Osteocyte (in vitro differentiated cells): ENCODE measurements around the gene LPCAT4. TPM values are rescaled to one million over a fixed set of nuclear protein-coding genes. Genes with fewer than 3 reads are reported as not detected.

Experiments used
- DNase-seq: peaks from one replicate; pipeline ENCODE4 v3.0.0; 2021; ENCODE audit warnings: mixed read lengths; ENCODE audit not compliant: unreplicated experiment; ENCODE audit errors: extremely low spot score
- H3K27ac Mint-ChIP-seq: one replicate; pipeline ENCODE4 v1.8.0; 2021; ENCODE audit warnings: mild to moderate bottlenecking, mixed read lengths; ENCODE audit not compliant: unreplicated experiment
- H3K27me3 Mint-ChIP-seq: one replicate; pipeline ENCODE4 v1.8.0; 2021; ENCODE audit warnings: mixed read lengths; ENCODE audit not compliant: unreplicated experiment
- H3K36me3 Mint-ChIP-seq: one replicate; pipeline ENCODE4 v1.8.0; 2021; ENCODE audit warnings: mixed read lengths; ENCODE audit not compliant: unreplicated experiment
- H3K4me1 Mint-ChIP-seq: one replicate; pipeline ENCODE4 v1.8.0; 2021; ENCODE audit warnings: mixed read lengths; ENCODE audit not compliant: unreplicated experiment
- H3K4me3 Mint-ChIP-seq: one replicate; pipeline ENCODE4 v1.8.0; 2021; ENCODE audit warnings: mild to moderate bottlenecking, moderate library complexity, mixed read lengths; ENCODE audit not compliant: unreplicated experiment
- H3K9me3 Mint-ChIP-seq: one replicate; pipeline ENCODE4 v1.8.0; 2021; ENCODE audit warnings: mixed read lengths; ENCODE audit not compliant: unreplicated experiment
- total RNA-seq: library from RNA; stranded (reverse); gene quantifications from 2 replicates; pipeline ENCODE4 v1.2.1, GENCODE V29; 2021
- TF ChIP-seq, protein P1 (sequence below): fragments of 200-600 bp; sonication (generic); IDR thresholded peaks from 2 replicates; pipeline ENCODE4 v1.5.0; 2021; ENCODE audit warnings: antibody characterized with exemption, mild to moderate bottlenecking, moderate library complexity

Gene LPCAT4
- total RNA-seq, 1 donor from 2014 or later: 49.0 TPM

DNA sequence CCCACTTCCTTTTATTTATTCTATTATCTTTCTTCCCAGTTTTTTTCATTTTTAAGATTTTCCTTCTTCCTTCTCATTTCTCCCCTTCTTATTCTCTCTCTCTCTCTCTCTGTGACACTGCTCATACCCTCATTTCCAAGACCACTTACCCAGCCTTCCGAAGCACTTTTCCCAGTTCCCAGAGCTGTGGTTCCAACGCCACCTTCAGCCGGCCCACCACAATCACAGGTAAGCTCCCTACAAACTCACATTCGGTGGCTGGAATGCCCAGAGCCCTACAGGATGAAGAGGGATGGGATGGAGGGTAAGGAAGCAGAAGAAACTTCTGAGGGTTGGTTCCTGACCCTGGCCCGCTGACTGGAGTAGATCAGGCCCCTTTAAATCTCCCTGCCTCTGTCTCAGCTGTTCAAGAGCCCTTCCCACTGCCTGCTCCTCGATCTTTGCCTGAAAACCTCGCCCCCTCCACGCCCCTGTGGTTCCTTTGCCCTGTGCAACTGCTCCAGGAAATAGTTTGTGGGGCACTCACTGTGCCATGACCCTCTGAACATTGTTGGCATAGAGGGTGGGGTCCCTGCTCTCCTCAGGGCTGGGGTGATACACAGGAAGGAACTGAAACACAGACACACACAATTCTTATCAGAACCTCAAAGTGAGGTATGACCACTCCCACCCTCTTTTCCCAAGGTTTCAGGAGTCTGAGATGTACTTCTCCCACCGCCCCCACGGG is 4.8 kb downstream of the LPCAT4 start:
- H3K9me3 Mint-ChIP-seq: no peaks in the 10 kb centered on the region
- H3K4me3 Mint-ChIP-seq: no peak overlapping the region
- H3K36me3 Mint-ChIP-seq: peaks cover 26% of the 10 kb centered on the region
- no peaks in the 10 kb centered on the region for H3K27me3 Mint-ChIP-seq
- H3K27ac Mint-ChIP-seq: no peak overlapping the region
- peaks cover 21% of the 10 kb centered on the region for H3K4me1 Mint-ChIP-seq
- TF ChIP-seq, protein P1, sequence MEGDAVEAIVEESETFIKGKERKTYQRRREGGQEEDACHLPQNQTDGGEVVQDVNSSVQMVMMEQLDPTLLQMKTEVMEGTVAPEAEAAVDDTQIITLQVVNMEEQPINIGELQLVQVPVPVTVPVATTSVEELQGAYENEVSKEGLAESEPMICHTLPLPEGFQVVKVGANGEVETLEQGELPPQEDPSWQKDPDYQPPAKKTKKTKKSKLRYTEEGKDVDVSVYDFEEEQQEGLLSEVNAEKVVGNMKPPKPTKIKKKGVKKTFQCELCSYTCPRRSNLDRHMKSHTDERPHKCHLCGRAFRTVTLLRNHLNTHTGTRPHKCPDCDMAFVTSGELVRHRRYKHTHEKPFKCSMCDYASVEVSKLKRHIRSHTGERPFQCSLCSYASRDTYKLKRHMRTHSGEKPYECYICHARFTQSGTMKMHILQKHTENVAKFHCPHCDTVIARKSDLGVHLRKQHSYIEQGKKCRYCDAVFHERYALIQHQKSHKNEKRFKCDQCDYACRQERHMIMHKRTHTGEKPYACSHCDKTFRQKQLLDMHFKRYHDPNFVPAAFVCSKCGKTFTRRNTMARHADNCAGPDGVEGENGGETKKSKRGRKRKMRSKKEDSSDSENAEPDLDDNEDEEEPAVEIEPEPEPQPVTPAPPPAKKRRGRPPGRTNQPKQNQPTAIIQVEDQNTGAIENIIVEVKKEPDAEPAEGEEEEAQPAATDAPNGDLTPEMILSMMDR: no peak
- no peak for DNase-seq

DNA sequence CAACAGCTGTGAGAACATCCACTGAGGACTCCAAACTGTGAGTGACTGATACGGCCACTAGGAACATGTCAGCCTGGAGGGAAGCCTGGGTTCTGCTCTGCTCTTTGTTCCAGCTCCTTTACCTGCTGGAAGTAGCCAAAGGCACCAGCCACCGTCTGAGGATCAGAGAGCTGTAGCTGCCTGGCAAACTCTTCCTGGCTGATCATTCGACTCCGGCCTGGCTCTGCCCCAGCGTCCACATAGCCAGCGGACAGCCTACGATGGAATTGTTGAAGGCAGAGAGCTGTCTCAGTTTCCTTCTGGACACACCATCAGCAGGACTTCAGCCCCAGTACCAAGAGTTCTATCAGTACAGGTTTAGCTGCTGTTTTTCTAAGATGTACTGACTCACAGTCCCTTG is 5.7 kb downstream of the LPCAT4 start:
- peaks cover 19% of the 10 kb centered on the region for H3K4me1 Mint-ChIP-seq
- peaks cover 29% of the 10 kb centered on the region for H3K36me3 Mint-ChIP-seq
- H3K27me3 Mint-ChIP-seq: no peaks in the 10 kb centered on the region
- no peak for DNase-seq
- no peaks in the 10 kb centered on the region for H3K9me3 Mint-ChIP-seq
- TF ChIP-seq, protein P1: no peak
- no peak overlapping the region for H3K4me3 Mint-ChIP-seq
- H3K27ac Mint-ChIP-seq: no peak overlapping the region

DNA sequence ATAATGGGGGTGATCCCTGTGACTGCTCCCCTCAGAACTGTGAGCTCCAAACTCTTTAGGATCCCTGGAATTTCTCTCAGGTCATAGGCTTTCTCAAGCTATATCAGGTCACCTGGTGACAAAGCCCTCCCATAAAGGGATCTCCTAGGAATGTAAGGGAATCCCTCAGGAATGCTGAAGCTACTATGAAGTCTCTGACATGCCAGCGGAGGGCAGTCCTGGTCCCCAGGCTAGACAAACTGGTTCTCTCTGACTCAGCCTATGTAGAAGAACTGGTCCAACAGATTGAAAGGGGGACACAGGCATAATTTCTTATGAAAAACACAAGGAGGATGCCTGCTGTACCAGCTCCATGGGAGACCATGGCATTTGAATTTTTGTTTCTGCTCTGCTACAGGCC is 6.7 kb downstream of the LPCAT4 start:
- TF ChIP-seq, protein P1: no peak
- Mint-ChIP-seq H3K9me3 (no peaks in the 10 kb centered on the region), H3K27me3 (no peaks in the 10 kb centered on the region), H3K36me3 (peaks cover 31% of the 10 kb centered on the region), H3K4me1 (peaks cover 11% of the 10 kb centered on the region), H3K27ac (no peak overlapping the region), H3K4me3 (no peak overlapping the region)
- DNase-seq: no peak

DNA sequence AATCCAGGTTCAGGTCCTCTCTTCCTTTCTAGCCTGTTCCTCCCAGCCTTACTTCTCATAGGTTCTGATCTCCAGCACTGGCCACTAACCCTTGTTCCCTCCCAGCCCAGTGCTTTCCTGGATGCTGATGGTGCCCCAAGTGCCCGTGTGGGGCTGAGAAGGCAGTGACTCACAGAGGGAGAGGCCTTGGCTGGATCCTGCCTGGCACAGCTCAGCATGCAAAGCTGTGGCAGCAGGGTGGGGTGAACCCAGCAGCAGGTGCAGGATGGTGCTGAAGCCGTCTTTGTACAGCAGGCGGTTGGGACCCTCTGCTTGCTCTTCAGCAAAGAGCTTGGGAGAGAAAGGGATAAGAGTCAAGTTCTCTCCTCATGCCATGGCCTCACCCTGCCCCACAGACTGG is 7.6 kb downstream of the LPCAT4 start:
- H3K27ac Mint-ChIP-seq: no peak overlapping the region
- H3K27me3 Mint-ChIP-seq: no peaks in the 10 kb centered on the region
- TF ChIP-seq, protein P1: no peak
- peaks cover 11% of the 10 kb centered on the region for H3K4me1 Mint-ChIP-seq
- DNase-seq: no peak
- H3K4me3 Mint-ChIP-seq: no peak overlapping the region
- no peaks in the 10 kb centered on the region for H3K9me3 Mint-ChIP-seq
- peaks cover 31% of the 10 kb centered on the region for H3K36me3 Mint-ChIP-seq

DNA sequence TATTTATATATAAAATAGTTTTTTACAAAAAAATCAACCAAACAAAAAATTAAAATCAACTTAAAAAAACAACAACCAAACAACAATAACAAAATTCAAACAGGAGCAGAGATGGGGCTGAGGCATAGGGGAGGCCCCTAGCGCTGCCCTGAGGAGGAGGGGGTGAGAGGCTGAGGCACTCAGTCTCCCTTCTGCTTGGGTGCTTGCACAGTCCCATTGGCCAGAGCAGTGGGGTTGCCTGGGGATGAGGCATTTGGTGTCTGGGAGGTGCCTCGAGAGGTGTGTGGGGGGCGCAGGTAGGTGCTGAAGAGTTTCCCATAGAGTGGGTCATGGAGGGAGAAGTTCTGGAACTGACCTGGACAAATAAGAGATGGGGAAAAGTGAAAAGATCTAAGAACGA is 8.0 kb downstream of the LPCAT4 start:
- peaks cover 31% of the 10 kb centered on the region for H3K36me3 Mint-ChIP-seq

More for the DNA sequence above, 8.0 kb downstream of the LPCAT4 start:
- DNase-seq: no peak
- peaks cover 11% of the 10 kb centered on the region for H3K4me1 Mint-ChIP-seq
- no peak overlapping the region for H3K27ac Mint-ChIP-seq
- H3K27me3 Mint-ChIP-seq: no peaks in the 10 kb centered on the region
- TF ChIP-seq, protein P1: no peak
- H3K4me3 Mint-ChIP-seq: no peak overlapping the region
- no peaks in the 10 kb centered on the region for H3K9me3 Mint-ChIP-seq
